GM18870 (cell line): ENCODE data around the gene ZFAND2A.
"Not testable (repeated sequence)": the region's sequence is repeated elsewhere in the genome, so short reads cannot be mapped to it uniquely, and the experiment has no call there.

ENCODE experiments used
- ATAC-seq: cut with Tn5 transposase; IDR thresholded peaks from one replicate; pipeline ENCODE4 v1.9.1; 2021; ENCODE audit warnings: moderate library complexity; ENCODE audit not compliant: unreplicated experiment

The ZFAND2A gene

DNA sequence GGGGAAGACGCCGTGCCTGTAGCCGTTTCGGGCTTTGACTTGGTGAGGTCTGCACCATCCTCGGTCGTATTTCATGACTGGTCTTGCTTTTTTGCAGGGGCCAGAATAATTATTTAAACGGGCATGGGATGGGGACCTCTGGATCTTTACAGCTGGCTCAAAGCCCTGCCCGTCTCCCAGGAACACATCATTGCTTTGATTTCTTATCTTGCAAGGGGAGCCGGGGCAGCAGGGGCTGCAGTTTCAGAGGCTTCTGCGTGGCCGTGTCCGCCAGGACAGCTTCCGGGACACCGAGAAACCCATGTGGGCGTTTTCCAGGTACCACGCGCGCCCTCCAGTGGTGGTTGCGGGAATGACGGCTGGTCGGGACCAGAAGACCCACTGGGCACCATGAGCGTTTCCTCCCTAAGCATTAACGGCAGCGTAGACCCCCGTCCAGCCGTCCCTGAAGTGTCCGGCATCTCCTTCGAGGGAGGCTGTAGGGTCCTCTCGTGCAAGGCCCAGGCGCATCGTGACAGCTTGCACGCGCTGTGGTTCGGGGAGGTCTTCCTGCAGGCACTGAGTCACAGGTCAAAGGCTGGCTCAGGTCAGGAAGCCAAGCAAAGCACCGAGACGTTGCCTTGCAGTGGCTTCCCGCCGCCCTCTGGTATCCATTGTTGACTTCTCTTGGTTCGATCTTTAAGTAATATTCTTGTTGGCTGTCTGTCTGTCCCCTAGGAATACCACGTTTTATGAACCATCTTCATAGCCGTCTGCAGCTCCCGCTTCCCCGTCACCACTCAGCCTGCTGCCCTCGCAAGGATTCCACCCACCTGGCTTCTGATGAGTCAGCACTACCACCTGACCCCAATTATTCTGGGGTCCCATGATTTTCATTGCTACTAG lies 16.2 kb upstream of the ZFAND2A start:
- ATAC-seq: no peak

DNA sequence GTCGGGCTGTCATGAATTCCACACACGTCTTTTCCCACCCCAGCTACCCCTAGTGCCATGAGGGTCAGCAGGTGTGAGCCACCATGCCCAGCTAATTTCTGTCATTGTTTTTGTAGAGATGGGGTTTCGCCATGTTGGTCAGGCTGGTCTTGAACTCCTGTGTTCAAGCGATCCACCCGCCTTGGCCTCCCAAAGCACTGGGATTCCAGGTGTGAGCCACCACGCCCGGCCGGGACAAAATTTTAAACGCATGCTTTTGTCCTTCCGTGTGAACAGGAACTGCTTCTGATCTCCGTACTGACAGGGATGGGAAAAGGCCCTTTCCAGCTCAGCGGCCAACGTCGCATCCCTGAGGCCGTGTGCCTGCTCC lies 15.6 kb upstream of the ZFAND2A start:
- ATAC-seq: no peak

DNA sequence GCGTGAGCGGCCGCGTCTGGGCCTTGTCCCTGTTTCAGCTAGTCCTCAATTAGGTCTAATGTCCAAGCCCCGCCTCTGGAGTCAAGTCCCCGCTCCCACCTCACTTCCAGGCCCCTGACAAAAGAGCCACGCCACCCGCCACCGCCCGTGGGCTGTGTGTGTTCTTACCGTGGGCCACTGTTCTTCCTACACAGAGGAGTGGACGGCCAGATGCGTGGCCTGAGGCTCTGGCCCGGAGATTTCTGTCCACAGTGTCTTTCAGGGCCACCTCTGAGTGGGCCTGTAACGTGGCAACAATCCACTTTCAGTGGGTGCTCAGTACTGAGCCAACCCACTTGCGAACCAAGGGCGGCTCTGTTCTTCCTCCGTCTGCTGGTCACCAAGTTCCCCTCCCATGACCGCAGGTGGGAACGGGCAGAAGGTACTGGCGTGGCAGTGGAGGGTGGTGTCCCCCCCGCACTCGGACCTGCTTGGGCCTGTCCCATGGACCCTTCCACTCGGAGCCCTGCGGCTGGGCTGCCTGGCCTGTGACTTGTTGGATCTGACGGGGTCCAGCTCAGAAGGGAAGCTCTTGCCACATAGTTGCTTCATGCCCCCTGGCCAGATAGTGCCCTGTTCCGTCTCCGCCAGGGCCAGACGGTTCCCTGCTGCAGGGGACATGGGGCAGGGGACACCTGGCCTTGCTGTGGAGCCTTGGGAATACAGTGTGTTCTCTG lies 15.0 kb upstream of the ZFAND2A start:
- ATAC-seq: no peak

DNA sequence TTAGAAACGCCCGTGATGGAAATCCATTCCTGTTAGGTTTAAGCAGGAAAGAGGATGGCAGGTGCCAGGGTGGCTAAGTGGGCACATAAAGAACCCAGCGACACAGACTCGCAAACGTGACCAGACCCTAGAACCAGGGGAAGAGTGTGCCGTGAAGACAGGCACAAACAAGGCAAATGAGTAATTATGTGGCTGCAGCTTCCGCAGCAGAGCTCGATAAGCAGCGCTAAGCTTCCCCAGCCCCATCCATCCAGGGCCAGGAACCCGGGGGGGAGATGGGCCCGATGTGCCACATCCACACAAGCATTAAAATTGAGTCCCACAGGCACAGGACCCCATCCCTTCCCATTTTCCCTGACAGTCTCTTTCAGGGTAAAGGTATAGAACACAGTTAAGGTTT lies 14.0 kb upstream of the ZFAND2A start:
- ATAC-seq: no peak

DNA sequence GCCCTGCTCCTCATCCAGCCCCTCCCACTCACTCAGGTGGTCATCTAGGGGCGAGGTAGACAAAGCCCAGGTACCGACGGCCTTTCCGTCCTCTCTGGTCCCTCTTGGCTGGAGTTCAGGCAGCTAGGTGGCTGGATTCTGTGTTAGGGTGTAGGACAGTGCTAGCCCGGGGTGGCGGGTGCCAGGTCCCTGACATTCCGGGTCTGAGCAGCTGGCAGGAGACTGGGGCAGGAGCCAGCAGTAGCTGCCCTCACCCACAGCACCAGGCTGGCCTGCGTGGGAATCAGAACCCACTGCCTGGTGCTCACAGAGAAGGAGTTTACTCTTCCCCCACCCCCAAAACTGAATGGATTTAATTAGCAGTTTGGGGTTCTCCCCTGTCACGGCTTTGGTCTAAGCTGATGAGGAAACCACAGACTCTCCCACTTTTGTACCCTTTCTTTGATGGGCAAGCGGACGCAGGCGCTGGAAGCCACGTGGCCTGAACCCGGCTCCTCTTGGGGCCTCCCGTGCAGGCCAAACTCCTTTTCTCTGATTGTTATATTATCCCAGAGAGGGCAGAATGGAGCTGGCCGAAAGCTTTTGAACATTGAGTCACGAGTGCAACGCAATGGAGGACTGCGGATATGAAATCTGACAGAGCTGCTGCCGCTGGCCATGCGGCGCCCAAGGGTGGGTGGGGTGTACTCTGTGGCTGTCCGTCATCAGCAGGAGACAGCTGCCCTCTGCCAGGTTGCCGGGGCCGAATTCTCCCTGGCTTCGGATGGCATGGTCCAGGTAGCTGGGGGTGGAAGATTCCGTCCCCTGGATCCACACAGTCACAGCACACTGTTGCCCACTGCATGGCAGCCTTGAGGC lies 12.9 kb upstream of the ZFAND2A start:
- no peak for ATAC-seq

DNA sequence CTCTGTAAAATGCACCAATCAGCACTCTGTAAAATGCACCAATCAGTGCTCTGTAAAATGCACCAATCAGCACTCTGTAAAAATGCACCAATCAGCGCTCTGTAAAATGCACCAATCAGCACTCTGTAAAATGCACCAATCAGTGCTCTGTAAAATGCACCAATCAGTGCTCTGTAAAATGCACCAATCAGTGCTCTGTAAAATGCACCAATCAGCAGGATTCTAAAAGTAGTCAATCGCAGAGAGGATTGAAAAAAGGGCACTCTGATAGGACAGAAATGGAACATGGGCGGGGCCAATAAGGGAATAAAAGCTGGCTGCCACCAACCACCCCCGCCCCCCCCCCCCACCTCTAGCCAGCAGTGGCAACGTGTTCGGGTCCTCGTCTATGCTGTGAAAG lies 11.5 kb upstream of the ZFAND2A start:
- not testable (repeated sequence) for ATAC-seq

DNA sequence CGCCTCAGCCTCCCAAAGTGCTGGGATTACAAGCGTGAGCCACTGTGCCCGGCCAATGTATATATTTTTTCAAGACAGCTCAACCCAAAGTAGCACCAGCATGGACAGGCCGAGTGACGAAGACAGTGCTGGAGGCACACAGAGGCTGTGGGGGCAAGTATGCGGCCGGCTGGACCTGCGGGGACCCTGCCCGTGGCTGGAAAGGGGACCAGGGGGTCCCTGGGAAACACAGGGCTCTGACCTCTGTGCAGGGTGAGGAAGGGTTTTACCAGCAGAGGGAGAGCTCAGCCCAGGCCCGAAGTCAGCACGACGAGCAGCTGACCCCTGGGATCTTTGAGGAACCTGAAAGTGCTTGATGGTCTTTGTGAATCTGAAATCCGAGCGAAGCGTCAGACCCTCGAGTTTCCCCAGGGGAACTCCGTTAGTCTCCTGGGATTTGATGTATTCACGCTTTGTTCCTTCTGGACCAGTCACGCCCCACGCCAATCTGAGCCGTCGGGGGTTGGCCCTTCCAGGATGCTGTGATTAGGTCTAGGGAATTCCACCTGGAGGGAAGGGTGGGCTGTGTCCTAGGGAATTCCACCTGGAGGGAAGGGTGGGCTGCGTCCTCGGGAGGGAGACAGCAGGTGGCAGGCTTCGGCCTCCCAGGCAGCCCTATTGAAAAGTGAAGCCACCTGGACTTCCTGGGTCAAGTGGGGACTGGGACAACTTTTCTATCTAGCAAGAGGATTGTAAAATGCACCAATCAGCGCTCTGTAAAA lies 10.9 kb upstream of the ZFAND2A start:
- ATAC-seq: no peak

DNA sequence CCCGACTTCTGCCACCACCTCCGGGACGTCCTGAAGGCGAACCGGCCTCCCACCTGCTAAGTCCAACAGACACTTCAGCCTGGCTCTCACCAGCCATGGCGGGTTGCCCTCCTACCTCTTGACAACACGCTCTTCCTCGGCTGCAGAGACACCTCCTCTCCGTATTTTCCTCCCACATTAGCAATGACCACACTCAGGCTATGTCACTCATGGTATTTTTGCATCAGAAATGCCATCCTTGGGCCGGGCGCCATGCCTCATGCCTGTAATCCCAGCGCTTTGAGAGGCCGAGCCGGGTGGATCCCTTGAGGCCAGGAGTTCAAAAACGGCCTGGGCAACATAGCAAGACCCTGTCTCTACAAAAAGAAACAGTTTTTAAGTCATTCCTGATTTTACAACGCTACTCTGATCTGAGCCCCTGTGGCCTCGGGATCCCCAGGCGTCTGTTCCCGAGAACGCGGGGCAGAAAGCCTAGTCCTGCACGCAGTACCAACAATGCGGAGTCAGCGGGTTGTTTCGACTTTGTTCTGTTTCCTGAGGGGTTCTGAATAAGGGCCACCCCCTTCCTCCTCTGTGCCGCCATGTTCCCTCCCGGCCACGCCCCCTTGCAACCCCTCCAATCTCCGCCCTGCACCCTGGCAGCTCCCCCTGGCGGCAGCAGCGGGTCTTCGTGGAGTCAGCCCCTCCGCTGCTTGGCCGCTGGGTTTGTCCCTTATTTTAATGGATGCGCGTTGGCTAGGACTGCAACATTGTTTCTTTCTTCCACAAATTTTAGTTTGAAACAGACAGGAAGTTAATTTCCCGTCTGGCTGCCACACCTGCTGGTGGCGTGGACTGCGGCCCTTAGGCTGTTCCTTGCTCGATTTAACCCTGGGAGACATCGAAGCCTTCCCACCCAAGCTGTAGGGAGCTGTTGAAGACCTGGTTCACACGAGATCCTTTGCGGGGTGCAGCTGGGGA lies 9.7 kb upstream of the ZFAND2A start:
- no peak for ATAC-seq

DNA sequence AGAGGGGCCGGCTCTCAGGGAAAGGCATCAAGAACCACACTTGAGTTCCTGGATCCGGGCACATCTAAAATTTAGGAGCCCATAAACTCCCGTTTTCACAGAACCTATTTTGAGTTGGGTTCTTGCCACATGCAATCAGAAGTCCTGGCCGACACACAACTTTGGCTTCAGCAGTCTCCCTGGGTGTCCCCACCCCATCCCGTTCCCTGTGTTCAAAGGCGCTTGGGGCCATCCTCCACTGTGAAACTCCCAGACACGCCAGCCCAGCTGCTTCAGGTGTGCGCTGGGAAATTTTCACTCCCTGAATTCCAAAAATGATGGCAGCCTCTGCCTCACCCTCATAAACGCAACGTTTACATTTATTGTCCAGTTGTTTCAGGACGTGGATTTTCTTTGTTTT lies 8.4 kb upstream of the ZFAND2A start:
- no peak for ATAC-seq

DNA sequence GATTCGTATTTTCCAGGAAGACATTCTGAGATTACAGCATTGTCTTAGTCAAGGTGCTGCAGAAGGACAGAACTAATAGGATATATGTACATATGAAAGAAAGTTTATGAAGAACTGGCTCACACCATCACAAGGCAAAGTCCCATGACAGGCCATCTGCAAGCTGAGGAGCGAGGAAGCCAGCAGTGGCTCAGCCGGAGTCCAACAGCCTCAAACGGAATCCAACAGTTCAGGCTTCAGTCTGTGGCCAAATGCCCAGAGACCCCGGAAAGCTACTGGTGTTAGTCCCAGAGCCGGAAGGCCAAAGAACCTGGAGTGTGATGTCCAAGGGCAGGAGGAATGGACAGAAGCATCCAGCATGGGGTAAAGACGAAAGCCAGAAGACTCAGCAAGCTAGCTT lies 4.4 kb upstream of the ZFAND2A start:
- no peak for ATAC-seq

DNA sequence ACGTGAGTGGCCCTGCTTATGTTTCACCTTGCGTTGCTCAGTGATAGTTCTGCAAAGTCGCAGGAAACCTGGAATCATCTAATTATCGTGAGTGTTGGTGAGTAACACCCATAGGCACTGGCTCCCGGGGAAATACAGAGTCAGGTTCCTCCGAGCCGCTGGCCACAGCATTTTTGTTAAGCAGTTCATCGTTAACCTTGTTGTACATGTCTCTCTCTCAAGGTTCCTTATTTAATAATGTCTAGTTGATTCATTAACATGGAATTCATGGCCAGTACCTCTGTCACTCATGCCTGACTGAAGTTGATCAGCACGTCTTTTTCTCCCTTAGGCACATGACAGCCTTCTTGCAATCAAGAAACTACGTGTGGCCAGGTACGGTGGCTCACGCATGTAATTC lies 3.1 kb upstream of the ZFAND2A start:
- ATAC-seq: no peak

DNA sequence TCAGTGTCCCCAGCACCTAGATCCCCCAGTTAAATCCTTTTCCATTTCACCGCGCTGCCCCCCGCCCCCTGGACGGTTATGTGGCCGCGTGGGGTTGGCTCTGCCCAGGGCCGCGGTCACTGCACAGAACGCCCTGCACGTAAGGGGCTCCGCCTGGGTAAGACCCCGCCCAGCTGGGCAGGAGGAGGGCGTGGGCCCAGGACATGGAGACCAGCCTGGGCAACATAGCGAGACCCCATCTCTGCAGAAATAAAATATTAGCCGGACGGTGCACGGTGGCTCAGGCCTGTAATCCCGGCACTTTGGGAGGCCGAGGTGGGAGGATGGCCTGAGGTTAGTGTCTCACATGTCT lies 650 bp upstream of the ZFAND2A start:
- ATAC-seq: peak; percentile 19

DNA sequence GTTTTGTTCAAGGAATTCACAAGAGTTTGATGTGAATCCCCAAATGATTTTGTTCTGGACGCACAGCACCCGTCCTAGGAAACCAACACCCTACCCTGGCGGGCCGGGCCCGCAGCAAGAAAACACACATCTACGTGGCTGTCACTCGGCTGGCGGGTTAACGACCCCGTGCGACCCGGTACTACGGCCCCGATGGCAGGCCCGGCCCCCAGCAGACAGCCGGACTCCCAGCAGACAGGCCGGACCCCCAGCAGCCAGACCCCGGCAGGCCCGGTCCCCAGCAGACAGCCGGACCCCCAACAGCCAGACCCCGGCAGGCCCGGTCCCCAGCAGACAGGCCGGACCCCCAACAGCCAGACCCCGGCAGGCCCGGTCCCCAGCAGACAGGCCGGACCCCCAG lies 765 bp downstream of the ZFAND2A start:
- not testable (repeated sequence) for ATAC-seq

DNA sequence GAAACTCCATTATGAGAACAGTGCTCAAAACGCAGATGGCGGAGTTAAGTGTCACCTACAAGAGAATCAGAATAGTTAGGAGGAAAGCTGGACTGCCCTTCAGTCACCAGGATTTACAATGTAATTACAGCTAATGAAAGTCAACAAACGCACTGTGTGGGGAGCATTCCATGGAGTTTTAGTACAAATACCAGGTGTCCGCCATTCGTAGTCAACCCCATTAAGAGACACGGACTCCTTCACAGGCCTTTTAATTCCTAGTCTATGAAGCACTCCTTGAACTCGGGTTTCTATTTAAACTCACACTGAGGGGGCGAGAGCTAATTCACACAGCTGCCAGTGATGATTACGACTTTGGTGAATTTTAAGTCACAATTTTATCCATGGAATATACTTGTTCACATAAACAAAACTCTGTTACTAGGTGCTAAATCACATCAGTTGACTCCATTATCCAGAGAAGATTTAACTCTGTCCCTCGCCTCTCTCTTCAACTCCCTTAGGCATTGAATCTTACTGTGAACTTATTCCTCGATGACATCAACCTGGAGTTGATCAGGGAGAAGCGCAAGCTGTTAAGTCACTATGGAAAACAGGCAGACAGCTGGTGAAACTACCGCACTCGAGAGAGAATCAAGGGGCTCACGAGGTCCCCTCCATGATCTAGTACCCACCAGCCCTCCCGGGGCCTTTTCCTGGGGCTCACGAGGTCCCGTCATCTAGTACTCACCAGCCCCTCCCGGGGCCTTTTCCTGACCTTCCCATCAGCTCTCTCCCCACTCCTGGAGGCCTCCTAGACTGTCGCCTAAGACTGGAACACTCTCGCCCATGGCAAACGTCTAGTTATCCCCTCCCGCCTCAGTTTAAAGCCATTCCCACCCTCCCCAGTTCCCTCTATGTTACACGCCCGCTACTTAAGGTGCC lies 1.5 kb downstream of the ZFAND2A start:
- no peak for ATAC-seq

DNA sequence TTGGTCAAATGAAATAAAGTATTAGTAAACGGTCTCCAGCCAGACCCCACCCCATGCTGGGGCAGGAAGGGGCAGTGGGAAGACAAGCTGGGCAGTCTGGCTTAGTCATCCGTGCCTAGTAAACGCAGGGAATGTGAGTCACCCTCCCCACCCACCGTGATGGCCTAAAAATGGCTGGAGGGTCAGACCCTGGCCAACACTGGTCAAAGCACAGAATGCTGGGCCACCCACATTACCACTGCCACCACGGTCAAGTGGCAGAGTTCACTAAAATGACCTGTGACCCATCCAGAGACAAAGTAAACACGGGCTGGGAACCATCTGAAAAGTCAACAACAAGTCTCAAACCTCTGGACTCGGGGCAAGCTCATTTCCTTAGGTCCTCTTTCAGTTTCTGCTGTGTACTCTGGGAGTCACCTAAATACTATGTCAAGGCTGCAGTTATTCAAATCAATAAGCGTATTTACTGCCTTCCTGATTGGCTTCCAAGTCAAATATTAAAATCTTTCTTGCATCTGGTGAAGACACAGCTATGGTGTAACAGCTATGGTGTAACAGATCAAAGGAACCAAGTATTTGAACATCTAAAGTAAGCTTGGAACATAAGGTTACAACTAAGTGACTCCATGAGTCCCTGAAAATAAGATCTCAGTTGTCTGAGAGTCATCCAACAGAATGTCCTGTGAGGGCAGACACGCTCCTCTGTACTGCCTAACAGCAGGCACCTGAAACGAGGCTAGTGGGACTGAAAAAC lies 3.0 kb downstream of the ZFAND2A start:
- no peak for ATAC-seq

DNA sequence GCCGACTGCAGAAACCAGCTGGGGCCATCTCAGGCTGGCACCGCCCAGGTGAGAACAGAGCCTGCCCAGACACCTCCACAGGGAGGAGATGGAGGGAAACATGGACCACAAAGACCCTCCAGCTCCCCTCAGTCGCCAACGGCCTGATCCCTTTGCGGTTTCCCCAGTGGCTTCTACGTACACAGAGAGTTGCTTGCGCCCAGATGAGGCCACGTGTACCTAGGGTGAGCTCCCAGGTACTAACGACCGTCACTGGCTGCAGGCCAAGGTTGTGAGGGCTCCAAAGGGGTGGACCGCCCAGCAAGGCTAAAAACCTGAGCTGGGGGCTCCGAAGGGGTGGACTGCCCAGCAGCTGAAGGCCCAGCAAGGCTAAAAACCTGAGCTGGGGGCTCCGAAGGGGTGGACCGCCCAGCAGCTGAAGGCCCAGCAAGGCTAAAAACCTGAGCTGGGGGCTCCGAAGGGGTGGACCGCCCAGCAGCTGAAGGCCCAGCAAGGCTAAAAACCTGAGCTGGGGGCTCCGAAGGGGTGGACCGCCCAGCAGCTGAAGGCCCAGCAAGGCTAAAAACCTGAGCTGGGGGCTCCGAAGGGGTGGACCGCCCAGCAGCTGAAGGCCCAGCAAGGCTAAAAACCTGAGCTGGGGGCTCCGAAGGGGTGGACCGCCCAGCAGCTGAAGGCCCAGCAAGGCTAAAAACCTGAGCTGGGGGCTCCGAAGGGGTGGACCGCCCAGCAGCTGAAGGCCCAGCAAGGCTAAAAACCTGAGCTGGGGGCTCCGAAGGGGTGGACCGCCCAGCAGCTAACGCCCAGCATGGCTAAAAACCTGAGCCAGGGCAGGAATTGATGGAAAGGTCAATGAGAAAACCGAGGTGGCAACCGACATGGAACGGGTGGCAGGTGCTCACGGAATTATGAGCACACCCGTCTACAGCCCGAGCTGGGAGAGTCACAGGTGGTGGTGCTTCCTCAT lies 3.9 kb downstream of the ZFAND2A start:
- not testable (repeated sequence) for ATAC-seq
